Endothelial cell of umbilical vein (primary cell): Measurements from ENCODE around the gene GIMAP2. TPM values are rescaled to one million over a fixed set of nuclear protein-coding genes. Genes with fewer than 3 reads are reported as not detected.
"Not testable (repeated sequence)": the region's sequence is repeated elsewhere in the genome, so short reads cannot be mapped to it uniquely, and the experiment has no call there.

Experiments
- BruUV-seq: library from RNA; stranded (reverse); fragments of 400-500 nt; replicated peaks from 2 replicates; lab custom pipeline; 2021; lab: Mats Ljungman, UMichigan
- CTCF ChIA-PET: fragments of 300-600, 350-600 bp; sonication (Branson Sonifier 250); formaldehyde crosslinking; loops from one replicate; lab custom pipeline; 2021; ENCODE audit warnings: antibody characterized with exemption, inconsistent platforms; lab: Charles Lee
- POLR2A ChIA-PET: fragments of 300-600, 350-600 bp; sonication (Branson Sonifier 250); formaldehyde crosslinking; loops from one replicate; lab custom pipeline; 2021; ENCODE audit warnings: antibody characterized with exemption, inconsistent platforms; lab: Charles Lee
- DNase-seq: peaks from one replicate; pipeline ENCODE4 v3.0.0-alpha.2; 2011; ENCODE audit warnings: low read depth, low spot score
- FAIRE-seq: peaks from 2 replicates; lab custom pipeline; 2011; peaks lifted over from hg19 to GRCh38; lab: Jason Lieb, UNC
- H2AFZ ChIP-seq: 2 replicates; pipeline ENCODE4 v1.6.0; 2012; ENCODE audit warnings: low read depth, low read length, control low read depth, inconsistent platforms
- H3K27ac ChIP-seq: 2 replicates; pipeline ENCODE4 v1.5.1; 2011; ENCODE audit warnings: low read depth, mild to moderate bottlenecking, control low read depth, low read length, moderate library complexity; ENCODE audit not compliant: insufficient read depth
- H3K27me3 ChIP-seq, 2 experiments: 2 replicates each; pipeline versions ENCODE4 v1.6.0 to v1.6.1; 2011; ENCODE audit warnings: low read length in 2 of 2, mixed read lengths in 1 of 2; ENCODE audit not compliant: control insufficient read depth in 2 of 2, insufficient read depth in 2 of 2
- H3K36me3 ChIP-seq, 2 experiments: 2 replicates in 1 of 2; 3 replicates in 1 of 2; pipeline ENCODE4 v1.5.1; 2011; ENCODE audit warnings: low read length in 2 of 2, mild to moderate bottlenecking in 1 of 2, moderate library complexity in 1 of 2; ENCODE audit not compliant: control insufficient read depth in 2 of 2, insufficient read depth in 2 of 2; ENCODE audit errors: extremely low read depth in 1 of 2
- H3K4me1 ChIP-seq: 3 replicates; pipeline ENCODE4 v1.5.1; 2011; ENCODE audit warnings: mild to moderate bottlenecking, low read length; ENCODE audit not compliant: control insufficient read depth, insufficient read depth; ENCODE audit errors: extremely low read depth
- H3K4me2 ChIP-seq: 2 replicates; pipeline ENCODE4 v1.6.1; 2011; ENCODE audit warnings: low read length, control low read depth, mixed read lengths; ENCODE audit not compliant: insufficient read depth
- H3K4me3 ChIP-seq, 3 experiments: fragments of 200-600 bp in 1 of 3; sonication (generic), shearing (Covaris generic) in 1 of 3; replicated peaks in 1 of 3; 2 replicates each; pipeline ENCODE4 v1.5.1; 2011 to 2016; ENCODE audit warnings: control low read depth in 3 of 3, low read length in 3 of 3, mild to moderate bottlenecking in 2 of 3, inconsistent platforms in 1 of 3, low read depth in 1 of 3, moderate library complexity in 1 of 3; ENCODE audit not compliant: insufficient read depth in 1 of 3
- H3K79me2 ChIP-seq: 2 replicates; pipeline ENCODE4 v1.6.0; 2012; ENCODE audit warnings: low read length, inconsistent platforms; ENCODE audit not compliant: control insufficient read depth, insufficient read depth
- H3K9ac ChIP-seq: replicated peaks from 2 replicates; pipeline ENCODE3; 2011; ENCODE audit warnings: low read length, control low read depth; ENCODE audit not compliant: insufficient read depth; ENCODE audit errors: extremely low read depth
- H3K9me1 ChIP-seq: replicated peaks from 3 replicates; pipeline ENCODE4 v1.6.0; 2011; ENCODE audit warnings: mild to moderate bottlenecking, low read length; ENCODE audit not compliant: control insufficient read depth, insufficient read depth; ENCODE audit errors: extremely low read depth
- H3K9me3 ChIP-seq: replicated peaks from 2 replicates; pipeline ENCODE4 v1.5.1; 2012; ENCODE audit warnings: low read length, inconsistent platforms; ENCODE audit not compliant: control insufficient read depth, insufficient read depth
- H4K20me1 ChIP-seq: replicated peaks from 2 replicates; pipeline ENCODE3; 2011; ENCODE audit warnings: mild to moderate bottlenecking, low read length; ENCODE audit not compliant: control insufficient read depth, insufficient read depth; ENCODE audit errors: extremely low read depth
- GATA2 ChIP-seq: IDR thresholded peaks from 2 replicates; pipeline ENCODE4 v1.7.0; 2011; ENCODE audit warnings: low read depth, mild to moderate bottlenecking, moderate library complexity, mixed read lengths, low read length; ENCODE audit not compliant: insufficient read length, insufficient read depth
- dilution Hi-C: fragments of 300-500 bp; cut with MboI; formaldehyde crosslinking; loops from one replicate; pipeline ENCODE4 v1.15.0; 2019; ENCODE audit warnings: low sequenced_read_pairs; ENCODE audit not compliant: extremely low pct_ligation_motif_present
- intact Hi-C: fragments of 100-400 bp; cut with micrococcal nuclease; formaldehyde crosslinking; loops from one replicate; pipeline ENCODE4 v1.10.0; 2022
- polyA plus RNA-seq, 4 experiments: library from polyadenylated mRNA; depleted of rRNA in 3 of 4; stranded (reverse) in 3 of 4; unstranded in 1 of 4; fragments of >200 nt; gene quantifications; 2 replicates each; pipeline versions ENCODE4 v1.2.1 to v1.2.3, GENCODE V29; 2011 to 2012; ENCODE audit warnings: missing spikeins in 1 of 4
- total RNA-seq: library from RNA; stranded (reverse); gene quantifications from 2 replicates; pipeline ENCODE4 v1.2.3, GENCODE V29; 2021

Gene GIMAP2
- total and polyA plus RNA-seq, 2 donors (not counting 3 experiments of a cell fraction or from before 2014, with no cell fraction given), result 21.3 to 27.9 TPM

- Histone ChIP-seq H3K27ac (peak overlapping the region; percentile 64), H3K4me1 (peaks cover 19% of the 10 kb centered on the region), H3K4me2 (peak overlapping the region; percentile 77), H3K9ac (peak overlapping the region; percentile 42)
- dilution Hi-C loops, BruUV-seq, H2AFZ ChIP-seq, H3K79me2 ChIP-seq, H3K9me3 ChIP-seq, H4K20me1 ChIP-seq, H3K27me3 ChIP-seq, H3K36me3 ChIP-seq, H3K9me1 ChIP-seq, H3K4me3 ChIP-seq: not testable (repeated sequence)
- intact Hi-C loops, result loop anchor here (1.0 to 2.0 kb wide), 6 partner anchors 8 to 226 kb away; partner anchors contain the start of genes GIMAP1, GIMAP2, GIMAP6 and GIMAP8
- FAIRE-seq, result peak; percentile 61
- CTCF ChIA-PET, result interaction anchor here (0.7 to 0.9 kb wide), 3 partner anchors 40 to 108 kb away, joined by 3 read pairs; partner anchors contain the start of gene GIMAP1
- DNase-seq, result peak; percentile 83
- peak; percentile 51 for TF ChIP-seq GATA2
- POLR2A ChIA-PET, result interaction anchor here (1.2 to 1.4 kb wide), 2 partner anchors 39 to 45 kb away, joined by 3 to 5 read pairs; partner anchors contain the start of genes GIMAP1 and GIMAP6
Observed at GRCh38 chr7:150676854-150677253, 8.7 kb upstream of the GIMAP2 start.

- POLR2A ChIA-PET, H2AFZ ChIP-seq, H3K27me3 ChIP-seq, dilution Hi-C loops, H3K36me3 ChIP-seq, FAIRE-seq, DNase-seq, CTCF ChIA-PET, intact Hi-C loops, BruUV-seq, H3K4me3 ChIP-seq, H3K9me3 ChIP-seq, H3K4me2 ChIP-seq, H3K79me2 ChIP-seq, H3K9ac ChIP-seq, H3K27ac ChIP-seq, H3K9me1 ChIP-seq, H4K20me1 ChIP-seq: not testable (repeated sequence)
- H3K4me1 ChIP-seq, result peaks cover 19% of the 10 kb centered on the region
Observed at GRCh38 chr7:150678601-150679000, 6.9 kb upstream of the GIMAP2 start.

GRCh38 chr7:150680364-150680763, 5.1 kb upstream of the GIMAP2 start:
- H3K36me3 ChIP-seq, H2AFZ ChIP-seq, H3K4me3 ChIP-seq, H3K4me2 ChIP-seq, H3K27me3 ChIP-seq, FAIRE-seq, H3K9ac ChIP-seq, intact Hi-C loops, CTCF ChIA-PET, H3K27ac ChIP-seq, H3K9me1 ChIP-seq, DNase-seq, H4K20me1 ChIP-seq, dilution Hi-C loops, H3K9me3 ChIP-seq, H3K79me2 ChIP-seq, BruUV-seq: not testable (repeated sequence)
- peaks cover 20% of the 10 kb centered on the region for H3K4me1 ChIP-seq
- POLR2A ChIA-PET, result interaction anchor here (0.7 kb wide), 1 partner anchor 39 kb away, joined by 4 read pairs; no protein-coding TSS in a partner anchor
